HG03575 (cell line): ENCODE results near the gene TSKS.

ENCODE experiments used
- ATAC-seq: cut with Tn5 transposase; IDR thresholded peaks from one replicate; pipeline ENCODE4 v1.9.1; 2021; ENCODE audit not compliant: unreplicated experiment, insufficient number of reproducible peaks, low FRiP score; ENCODE audit errors: extremely low read depth

Gene TSKS

DNA sequence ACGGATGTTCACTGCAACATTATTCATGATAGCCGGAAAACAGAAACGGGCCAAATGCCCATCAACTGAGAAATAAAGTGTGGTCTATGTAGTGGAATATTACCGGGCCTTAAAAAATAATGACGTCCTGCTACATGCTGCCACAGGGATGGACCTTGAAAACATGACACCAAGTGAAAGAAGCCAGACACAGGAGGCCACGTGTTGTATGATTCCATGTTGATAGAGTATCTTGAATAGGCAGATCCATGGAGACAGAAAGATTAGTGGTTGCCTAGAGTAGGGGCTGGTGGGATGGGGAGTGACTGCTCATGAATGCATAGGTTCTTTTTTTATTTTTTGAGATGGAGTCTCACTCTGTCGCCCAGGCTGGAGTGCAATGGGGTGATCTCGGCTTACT lies 7.4 kb upstream of the TSKS start:
- ATAC-seq: no peak

DNA sequence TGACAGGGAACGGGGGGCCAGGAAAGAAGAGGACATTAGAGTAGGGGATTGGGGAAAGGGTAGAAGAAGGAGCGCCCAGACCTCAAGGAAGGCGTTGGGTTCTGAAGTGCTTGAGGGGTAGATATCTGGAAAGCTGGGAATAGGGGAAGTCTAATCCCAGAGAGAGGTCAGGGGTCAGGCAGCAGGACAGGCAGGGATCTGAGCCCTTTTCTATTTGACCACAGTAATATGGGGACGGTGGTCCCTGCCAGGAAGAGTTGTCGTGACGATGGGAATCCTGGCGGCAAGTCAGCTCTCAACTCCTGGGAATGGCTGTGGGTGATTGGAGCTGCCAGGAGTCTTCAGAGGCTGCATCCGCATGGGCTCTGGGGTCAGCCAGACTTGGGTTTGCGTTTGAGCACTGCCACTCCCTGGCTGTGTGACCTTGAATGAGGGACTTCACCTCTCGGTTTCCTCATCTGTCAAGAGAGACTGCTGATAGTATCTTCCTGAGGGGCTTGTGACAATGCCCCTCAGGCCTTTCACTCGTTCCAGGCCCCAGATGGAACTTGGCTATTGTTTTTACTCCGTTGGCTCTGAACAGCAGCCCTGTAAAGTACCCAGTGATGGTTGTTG lies 5.0 kb upstream of the TSKS start:
- ATAC-seq: no peak

DNA sequence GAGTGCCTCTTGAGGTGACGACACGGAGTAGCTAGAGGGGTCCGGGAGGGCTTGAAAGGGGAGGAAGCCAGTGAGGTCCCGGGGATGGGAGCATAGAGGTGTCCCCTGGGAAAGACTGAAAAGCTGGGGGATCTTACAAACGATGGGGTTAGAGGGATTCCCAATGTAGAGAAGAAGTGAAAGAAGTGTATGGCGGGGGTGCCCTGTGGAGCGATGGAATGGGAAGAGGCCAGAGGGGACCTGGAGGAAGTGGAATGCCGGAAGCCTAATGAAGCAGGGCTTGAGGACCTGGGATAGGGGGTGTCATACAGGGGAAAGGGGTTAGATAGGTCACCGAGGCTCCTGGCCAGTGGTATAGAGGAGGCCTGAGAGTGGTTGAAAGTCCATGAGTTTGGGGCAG lies 4.3 kb upstream of the TSKS start:
- ATAC-seq: no peak

DNA sequence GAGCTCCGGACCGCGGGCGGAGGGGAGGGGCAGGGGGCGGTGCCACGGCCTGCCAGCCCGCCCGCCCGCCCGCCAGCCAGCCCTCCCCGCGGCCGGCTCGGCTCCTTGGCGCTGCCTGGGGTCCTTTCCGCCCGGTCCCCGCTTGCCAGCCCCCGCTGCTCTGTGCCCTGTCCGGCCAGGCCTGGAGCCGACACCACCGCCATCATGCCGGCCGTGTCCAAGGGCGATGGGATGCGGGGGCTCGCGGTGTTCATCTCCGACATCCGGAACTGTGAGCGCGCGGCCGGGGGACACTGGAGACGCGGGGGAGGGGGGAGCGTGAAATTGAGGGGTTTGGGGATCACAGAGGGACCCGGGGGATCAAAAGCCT lies 3.8 kb upstream of the TSKS start, which contains the start of gene AP2A1:
AP2A1 (plus strand) TSS at position 72 of the 370 bp plus-strand sequence; CDS start at position 205, 133 bp downstream.
- no peak for ATAC-seq

DNA sequence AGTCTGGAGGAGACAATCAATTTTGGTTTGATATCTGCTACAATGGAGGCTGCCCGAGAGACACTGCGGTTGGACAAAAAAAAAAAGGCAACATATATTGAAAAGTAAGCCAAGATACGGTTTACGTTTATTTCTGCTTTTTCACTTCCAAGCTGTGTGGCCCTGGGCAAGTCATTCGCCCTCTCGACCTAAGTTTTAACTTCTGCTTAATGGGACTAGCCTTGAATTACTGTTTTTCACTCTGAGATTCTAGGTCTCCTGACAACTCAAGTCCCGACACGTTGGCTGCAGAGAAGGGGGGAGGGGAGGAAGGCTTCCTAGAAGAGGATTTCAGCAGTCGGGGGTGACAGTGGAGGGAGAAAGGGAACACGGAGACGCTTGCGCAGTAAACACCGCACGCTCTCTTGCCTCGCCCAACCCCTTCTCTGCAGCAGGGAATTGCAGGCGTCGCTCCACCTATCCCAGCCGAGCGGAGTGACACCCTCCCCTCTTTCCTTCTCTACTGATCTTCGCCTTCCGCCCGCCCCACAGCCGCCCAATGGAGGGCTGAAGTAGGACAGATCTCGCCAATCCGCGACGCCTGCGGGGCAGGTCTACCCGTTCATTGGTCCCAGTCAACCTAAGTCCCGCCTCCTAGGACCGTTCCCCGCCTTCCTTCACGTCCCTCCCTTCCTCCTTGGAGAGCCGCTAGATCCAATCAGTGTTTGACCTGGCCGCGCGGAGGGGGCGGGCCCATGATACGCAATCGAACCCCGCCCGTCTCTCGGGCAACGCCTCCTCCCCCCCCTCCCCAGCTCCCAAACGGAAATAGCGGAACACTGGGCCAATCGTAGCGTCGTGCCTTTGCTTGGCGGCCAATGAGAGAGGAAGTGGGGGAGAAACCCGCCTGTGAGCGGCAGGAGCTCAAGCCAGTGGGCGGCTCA lies 3.2 kb upstream of the TSKS start:
- peak; percentile 82 for ATAC-seq

DNA sequence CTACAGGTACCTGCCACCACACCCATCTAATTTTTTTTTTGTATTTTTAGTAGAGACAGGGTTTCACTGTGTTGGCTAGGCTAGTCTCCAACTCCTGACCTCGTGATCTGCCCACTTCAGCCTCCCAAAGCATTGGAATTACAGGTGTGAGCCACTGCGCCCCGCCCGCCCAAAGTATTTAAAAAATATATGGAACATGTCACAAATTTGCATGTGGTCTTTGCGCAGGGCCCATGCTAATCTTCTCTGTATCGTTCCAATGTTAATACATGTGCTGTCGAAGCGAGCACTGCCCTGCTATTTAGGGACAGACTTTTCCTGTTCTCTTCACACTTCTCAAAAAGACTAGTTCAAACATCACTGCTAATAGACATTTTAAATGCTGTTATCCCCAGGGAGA lies 1.2 kb upstream of the TSKS start:
- ATAC-seq: no peak

DNA sequence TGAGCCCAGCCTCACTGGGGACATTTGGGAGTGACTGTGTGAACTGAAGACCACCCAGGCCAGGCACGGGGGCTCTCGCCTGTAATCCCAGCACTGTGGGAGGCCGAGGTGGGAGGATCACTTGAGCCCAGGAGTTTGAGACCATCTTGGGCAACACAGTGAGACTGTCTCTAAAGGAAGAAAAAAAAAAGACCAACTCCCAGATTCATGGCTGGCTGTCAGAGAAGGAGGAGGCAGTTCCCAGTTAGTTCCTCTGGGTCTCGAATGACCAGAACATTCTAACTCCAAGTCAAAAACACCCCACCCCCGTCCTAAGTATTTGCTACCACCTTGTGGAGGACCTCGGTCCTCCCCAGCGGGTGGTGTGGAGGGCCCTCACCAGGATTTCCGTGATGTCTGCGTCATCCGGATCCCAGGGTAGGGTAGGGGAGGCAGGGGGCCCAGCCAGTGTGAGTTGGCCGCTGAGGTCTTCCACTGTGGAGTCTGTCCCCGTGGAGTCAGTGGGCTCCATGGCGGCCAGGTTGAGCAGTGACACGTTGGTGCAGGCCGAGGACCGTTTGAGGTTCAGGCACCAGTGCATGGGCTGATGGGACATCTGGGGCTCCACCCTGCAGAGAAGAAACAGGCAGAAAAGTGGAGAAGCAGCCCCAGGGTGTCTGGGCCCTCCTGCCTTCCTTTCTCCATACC lies 1.3 kb downstream of the TSKS start:
- no peak for ATAC-seq

DNA sequence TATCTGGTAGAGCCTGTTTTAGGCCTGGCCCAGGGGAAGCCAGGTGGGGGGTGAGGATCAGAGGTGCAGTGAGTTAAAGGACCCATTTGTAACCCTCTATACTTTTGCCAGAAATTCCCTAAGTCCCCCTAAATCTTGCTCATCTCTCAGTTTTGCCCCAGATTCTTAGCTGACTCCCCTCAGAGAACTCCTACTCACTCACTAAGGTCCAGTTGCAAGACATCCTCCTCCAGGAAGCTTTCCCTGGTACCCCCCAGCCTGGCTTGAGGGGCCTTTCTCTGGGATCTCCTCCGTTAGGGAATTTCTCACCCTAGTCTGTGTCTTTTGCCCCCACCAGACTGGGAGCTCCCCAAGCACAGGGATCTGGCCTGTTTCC lies 1.9 kb downstream of the TSKS start:
- ATAC-seq: no peak

DNA sequence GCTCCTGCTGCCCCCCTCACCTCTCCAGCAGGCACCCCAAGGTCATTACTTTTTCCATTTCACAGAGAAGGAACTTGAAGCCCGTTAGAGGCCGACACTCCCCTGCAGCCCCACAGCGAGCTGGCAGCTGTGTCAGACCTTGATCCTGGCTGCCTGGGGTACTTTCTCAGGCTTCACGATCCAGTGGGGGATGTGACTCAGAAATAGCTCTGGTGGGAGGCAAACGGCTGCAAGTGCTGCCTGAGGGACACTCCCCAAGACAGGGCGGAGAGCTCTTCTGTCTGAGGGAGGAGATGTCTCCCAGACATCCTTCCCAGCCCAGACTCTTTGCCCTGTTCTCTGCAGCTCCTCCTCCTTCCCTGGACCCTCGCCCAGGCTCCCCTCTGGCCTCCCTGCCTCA lies 4.8 kb downstream of the TSKS start:
- ATAC-seq: no peak

DNA sequence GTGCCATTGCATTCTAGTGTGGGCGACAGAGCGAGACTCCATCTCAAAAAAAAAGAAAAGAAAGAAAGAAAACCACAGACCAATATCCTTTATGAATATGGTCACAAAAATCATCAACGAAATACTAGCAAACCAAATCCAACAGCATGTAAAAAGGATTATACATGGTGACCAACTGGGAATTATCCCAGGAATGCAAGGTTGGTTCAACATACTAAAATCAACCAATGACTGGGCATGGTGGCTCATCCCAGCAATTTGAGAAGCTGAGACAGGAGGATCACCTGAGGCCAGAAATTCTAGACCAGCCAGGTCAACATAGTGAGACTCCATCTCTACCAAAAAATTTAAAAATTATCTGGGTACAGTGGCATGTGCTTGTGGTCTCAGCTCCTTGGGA lies 7.2 kb downstream of the TSKS start:
- no peak for ATAC-seq

DNA sequence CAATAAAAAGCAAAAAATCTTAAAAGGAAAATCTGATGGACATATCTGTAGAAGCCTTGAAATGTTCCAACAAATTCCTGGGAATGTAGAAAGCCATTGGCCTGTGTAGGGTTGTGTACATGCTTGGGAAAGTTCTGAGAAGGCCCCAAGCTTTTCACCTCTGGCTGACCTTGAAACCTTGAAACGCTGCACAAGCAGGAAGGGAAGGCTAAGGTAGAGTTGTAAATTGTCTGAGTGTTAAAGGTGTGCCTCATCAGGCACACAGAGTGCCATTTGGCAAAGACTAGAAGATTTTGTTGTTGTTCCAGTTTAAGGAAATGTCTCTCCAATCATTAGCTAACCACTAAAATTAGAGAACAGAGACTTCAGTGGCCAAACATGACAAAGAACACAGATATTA lies 10.4 kb downstream of the TSKS start:
- no peak for ATAC-seq

DNA sequence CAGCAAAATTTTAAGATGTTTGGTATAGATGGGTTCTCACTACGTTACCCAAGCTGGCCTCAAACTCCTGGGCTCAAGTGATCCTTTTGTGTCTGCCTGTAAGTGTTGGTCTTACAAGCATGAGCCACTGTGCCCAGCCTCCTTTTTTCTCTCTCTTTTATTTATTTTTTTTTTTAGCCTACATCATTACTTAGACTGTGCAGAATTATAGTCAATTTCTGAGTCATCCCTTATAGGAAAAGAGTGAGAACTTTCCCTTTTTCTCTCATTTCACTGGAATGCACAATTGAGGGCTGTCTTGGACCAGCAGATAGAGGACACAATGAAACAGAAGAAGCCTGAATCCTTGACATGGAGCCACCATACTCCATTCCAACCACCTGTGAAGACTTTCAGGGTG lies 13.3 kb downstream of the TSKS start:
- no peak for ATAC-seq

DNA sequence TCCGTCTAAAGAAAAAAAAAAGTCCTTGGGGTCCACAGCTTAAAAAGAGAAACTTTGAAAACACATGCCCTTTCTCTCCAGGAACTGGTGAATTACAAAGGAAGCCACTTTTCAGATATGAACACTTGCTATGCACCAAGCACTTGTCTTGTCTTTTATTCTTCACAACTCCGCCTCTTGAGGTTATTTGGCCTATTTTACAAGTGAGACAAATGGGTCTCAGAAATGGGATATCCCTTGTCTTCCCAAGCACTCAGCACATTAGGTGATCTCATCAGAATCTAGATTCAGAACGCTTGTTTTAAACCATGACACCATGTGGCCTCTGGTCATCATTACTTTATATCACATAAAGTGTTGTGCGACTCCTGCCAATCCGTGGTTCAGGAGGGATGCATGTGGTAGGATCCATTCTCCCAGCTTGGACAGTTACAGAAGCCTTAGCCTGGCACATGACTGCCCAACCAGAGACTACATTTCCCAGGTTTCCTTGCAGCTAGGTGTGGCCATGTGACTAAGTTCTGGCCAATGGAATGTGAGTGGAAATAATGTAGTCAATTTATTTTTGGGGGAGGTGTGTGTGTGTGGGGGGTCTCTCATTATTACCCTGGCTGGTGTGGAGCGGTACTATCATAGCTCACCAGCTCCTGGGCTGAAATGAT lies 13.9 kb downstream of the TSKS start:
- no peak for ATAC-seq

DNA sequence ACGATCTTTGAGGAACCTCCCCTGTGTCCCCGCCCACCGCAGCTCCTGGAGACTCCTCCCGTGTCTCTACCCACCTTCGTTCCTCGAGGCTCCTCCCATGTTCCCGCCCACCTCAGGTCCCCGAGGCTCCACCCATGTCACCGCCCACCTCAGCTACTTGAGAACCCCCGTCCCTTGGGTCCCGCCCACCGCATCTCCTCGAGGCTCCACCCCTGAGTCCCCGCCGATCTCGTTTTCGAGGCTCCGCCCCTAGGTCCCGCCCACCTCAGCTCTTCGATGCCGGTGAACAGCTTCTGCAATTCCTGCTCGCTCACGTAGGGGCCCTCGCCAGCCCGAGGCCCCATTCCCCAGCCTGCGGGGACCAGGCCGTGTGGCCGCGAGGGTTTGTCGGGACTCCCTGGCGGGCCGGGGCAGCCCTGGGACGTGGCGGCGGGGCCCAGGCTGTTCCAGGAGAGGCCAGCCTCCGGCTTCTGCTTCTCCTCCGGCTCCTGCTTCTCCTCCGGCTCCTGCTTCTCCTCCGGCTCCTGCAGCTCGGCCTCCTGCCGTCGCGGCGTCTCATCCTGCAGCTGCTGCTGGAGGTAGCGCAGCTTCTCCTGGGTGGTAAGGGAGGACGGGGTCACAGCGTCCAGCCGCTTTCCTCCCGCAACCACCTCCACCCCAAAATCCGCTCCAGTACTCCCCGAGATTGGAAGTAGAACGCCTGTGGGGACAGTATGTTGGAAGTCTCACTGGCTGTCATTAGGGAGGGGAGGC lies 16.7 kb downstream of the TSKS start:
- no peak for ATAC-seq

DNA sequence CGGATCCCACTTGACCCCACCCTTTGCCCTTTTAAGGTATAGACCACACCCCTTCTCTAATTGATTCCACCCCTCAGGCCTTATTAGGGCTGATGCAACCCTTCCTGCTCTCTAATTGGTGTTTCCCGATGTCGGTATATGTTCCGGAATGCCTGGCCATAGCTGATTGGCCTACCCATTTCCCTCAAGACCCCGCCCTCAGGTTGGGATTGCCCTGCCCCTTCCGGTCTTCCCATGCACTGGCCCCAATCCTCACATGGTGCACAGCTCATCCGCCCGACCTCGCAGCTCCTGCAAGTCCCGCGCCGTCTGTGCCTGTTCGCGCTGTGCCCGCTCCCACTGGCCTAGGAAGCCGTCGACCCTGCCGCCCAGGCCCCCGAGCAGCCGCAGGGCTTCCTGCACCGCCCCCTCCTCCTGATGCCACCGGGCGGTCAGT lies 18.1 kb downstream of the TSKS start:
- no peak for ATAC-seq

DNA sequence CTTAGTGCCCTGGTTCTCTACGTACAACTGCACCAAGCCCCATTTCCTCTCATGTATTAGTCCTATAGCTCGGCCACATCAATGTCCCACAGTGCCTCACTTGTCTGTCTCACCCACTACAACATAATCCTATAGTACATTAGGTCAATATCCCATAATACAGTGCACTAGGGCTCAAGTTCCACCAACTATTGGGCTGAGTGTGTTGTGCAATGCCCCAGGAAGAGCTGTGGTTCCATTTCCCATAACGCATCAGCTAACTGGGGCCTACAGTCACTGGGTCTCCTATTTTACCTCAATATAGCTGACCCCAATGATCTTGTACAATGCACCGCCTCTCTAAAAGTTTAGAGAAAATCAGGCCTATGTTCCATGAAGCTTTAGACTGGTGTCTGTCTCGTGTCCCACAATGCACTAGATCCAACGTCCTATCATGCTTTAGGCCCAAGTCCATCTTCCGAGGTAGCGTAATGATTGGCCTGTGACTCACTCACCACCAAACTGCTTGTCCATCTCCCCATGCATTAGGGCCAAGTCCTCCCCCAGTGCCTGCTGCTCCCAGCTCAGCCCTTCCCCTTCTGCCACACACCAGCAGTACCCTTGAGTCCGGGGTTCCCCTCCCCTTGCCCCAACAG lies 21.8 kb downstream of the TSKS start:
- no peak for ATAC-seq

DNA sequence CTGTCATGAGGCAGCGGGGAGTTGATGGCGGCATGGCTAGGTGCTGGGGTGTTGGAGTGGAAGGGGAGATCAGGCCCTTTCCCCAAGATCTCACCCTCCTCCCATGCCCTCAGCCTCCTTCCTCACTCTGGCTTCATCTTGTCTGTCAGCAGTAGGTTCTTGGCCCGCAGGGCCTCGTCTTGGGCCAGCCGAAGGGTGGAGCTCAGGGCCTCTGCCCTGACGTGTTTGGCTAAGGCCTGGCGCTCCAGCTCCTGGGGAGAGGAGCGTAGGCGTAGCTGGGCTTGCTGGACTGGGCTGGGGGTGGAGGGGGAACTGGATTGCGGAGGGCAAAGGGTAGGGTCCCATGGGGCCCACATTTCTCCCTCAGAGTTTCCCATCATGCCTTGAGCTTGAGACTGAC lies 23.2 kb downstream of the TSKS start:
- no peak for ATAC-seq

DNA sequence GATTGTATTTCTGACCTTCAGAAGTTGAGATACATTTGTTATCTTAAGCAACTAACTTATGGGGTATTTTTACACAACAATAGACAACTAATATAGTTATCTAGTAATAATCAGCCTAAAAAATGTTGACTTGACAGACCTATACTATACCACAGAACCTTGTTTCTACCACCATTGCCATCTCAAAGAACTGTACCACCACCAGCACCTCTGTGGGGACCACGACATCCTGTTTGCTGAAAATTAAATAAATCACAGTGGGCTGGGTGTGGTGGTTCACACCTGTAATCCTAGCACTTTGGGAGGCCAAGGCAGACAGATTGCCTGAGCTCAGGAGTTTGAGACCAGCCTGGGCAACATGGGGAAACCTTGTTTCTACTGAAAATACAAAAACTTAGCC lies 24.0 kb downstream of the TSKS start:
- ATAC-seq: no peak
